HG03565 (cell line): ENCODE data around the gene AKAP6.
A peak's percentile ranks its signal among the peaks of the same experiment; 100 is the strongest.
"Not testable (repeated sequence)": the region's sequence is repeated elsewhere in the genome, so short reads cannot be mapped to it uniquely, and the experiment has no call there.

Source experiments
- ATAC-seq: cut with Tn5 transposase; IDR thresholded peaks from one replicate; pipeline ENCODE4 v1.9.1; 2021; ENCODE audit warnings: mild to moderate bottlenecking, moderate library complexity; ENCODE audit not compliant: unreplicated experiment

Gene AKAP6

GRCh38 chr14:32571995-32572866 is 243.1 kb downstream of the AKAP6 start:
- ATAC-seq = peak; percentile 56

- ATAC-seq = no peak
Measured at GRCh38 chr14:32572867-32573150, 243.7 kb downstream of the AKAP6 start.

DNA sequence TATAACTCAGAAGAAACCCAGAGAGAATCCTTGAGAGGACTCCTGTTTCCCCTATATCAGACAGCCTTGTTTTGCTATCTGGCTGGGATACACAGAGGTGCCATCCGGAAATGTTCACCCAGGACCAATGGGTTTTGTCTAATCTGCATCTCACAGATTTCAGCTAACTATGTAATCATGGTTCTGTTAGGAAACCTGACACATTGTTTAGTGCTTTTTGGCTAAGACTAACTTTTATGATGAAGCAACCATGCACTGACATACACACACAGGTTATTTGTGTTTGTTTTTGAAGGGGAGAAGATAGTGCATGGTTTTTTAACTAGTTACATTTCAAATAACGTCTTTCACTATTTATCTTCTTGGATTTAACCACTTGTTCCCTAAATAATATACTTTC is 245.2 kb downstream of the AKAP6 start:
- no peak for ATAC-seq

DNA sequence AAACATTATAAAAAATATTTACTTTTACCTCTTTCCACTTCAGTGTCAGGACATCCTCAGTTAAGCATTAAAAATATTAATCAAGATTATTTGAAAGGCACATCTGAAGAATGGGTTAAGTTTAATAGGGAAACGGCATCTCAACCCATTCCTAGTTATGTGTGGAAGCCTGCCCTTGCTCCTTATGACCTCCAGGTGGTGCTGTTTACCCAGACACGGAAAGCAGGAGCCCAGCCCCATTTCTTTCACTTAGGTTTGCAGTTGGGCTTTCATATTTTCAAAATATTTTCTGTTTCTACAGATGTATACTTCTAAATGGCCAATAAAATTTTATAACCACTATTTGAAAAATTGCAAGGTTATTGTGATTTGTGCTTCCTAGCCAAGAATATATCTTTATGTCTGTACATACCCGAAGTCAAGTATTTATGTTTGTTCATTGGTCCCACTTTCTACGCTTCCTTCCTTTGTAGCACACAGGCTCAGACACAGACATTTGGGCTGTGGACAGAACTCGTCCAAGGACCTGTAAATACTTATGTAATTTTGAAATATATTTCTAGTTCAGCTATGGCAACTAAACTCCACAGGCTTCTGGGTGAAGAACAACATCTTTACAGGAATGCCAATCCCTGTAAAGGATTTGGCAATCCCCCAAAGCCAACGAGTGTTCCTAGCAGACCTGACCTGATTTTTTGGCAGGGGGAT is 247.1 kb downstream of the AKAP6 start:
- ATAC-seq = peak; percentile 39

- ATAC-seq = no peak
Measured at GRCh38 chr14:32576977-32577376, 247.9 kb downstream of the AKAP6 start.

GRCh38 chr14:32578181-32578580 is 249.1 kb downstream of the AKAP6 start:
- peak; percentile 95 for ATAC-seq

GRCh38 chr14:32583427-32583826 is 254.3 kb downstream of the AKAP6 start:
- ATAC-seq = not testable (repeated sequence)

DNA sequence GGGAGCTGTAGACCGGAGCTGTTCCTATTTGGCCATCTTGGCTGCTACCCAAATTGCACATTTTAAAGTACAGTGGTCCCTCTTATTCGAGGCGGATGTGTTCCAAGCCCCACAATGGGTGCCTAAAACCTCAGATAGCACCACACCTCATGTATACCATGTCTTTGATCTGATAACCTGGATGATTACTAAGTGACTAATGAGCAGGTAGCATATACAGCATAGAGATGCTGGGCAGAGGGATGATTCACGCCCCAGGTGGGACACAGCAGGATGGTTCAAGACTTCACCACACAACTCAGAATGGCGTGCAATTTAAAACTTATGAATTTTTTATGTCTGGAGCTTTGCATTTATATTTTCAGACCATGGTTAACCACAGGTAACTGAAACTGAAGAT is 255.0 kb downstream of the AKAP6 start:
- ATAC-seq = no peak

DNA sequence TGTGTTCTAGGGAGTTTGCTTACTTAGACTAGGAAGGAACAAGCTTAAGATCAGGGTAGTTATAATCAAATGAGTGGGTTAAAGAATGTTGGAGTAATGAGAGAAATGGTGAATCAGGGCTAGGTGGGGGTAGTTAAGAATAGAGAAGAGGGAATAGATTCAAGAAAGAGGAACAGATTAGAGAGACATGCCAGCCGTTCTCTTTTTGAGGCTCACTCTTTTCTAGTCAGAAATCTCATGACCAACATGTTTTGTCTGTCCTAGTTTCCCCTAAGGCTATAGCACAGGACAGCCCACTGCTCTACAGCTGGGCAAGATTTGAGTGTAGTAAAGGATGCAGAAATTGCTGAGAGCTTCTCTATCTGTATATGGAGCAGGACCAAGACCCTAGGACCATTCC is 258.4 kb downstream of the AKAP6 start:
- no peak for ATAC-seq

GRCh38 chr14:32588448-32589320 is 259.6 kb downstream of the AKAP6 start:
- no peak for ATAC-seq

DNA sequence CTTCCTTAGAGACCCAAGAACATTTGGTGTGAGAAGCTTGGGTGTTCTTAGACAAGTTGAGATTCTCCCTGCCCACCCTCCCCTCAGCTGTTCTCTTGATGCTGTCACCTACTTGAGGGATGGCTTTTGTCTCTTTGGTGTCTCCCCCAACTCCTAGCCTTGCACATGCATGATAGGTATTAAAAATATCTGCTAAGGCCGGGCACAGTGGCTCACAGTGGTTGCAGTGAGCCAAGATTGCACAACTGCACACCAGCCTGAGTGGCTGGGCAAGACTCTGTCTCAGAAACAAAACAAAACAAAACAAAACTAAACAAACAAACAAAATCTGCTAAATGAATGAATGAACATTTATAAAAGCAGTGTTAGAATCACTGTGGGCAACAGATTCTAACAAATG is 261.1 kb downstream of the AKAP6 start:
- ATAC-seq = no peak

- no peak for ATAC-seq
Measured at GRCh38 chr14:32593290-32593942, 264.3 kb downstream of the AKAP6 start.

- ATAC-seq = no peak
Measured at GRCh38 chr14:32594766-32595165, 265.7 kb downstream of the AKAP6 start.

- no peak for ATAC-seq
Measured at GRCh38 chr14:32595497-32595896, 266.4 kb downstream of the AKAP6 start.

- ATAC-seq = no peak
Measured at GRCh38 chr14:32596390-32596789, 267.3 kb downstream of the AKAP6 start.

DNA sequence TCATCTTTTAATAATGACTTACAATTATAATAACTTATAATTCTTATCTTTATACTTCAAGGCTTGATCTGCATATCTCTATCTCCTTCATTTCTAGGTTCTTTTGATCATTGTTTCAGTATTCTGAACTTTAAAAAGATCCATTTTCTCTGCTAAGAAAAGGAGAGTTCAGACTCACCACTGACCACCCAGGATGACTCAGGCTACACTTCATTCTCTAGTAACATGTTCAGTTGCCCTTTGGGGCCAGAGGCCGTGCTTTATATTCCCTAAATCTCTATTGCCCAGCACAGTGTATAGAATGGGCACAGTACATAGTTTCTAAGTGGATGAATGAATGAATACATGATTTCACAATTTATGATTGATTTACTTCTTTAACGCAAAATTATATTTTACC is 268.7 kb downstream of the AKAP6 start:
- no peak for ATAC-seq

DNA sequence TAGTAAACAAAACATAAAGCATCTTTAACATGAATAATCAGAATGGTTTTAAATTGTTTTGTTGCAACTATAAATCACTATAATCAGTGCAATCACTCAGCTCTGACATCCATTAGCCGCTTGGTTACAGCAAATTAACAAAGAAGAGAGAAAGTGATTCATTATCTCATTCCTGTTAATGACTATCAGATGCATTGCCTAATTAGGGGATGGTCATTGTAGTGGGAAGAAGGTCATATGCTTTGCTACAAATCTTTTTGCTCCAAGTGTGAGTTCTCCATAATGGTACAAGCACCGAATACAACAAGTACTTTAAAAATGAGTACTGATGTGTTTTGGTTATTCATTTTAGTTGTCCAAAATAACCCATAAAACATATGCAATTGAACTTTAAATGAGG is 272.0 kb downstream of the AKAP6 start:
- no peak for ATAC-seq

- ATAC-seq = no peak
Measured at GRCh38 chr14:32601906-32602305, 272.8 kb downstream of the AKAP6 start.

DNA sequence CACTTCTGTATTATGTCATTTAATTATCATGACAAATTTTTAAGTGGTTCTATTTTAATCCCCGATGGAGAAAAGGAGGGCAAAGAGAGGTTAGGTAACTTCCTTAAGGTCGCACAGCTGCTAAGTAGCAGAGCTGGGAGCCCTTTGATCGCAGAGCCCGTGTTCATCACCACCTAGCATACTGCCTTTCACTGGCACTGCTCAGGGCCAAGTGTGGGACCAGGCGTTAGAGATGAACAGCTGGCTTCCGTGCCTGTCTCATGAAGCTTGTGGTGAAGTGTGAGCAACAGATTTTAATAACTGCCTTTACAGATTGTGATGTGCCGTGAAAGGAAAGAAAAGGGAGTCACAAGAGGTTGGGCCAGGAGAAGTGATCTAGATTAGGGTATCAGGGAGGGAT is 273.6 kb downstream of the AKAP6 start:
- ATAC-seq = no peak

GRCh38 chr14:32603992-32604565 is 275.0 kb downstream of the AKAP6 start:
- peak; percentile 89 for ATAC-seq

GRCh38 chr14:32606301-32606700 is 277.2 kb downstream of the AKAP6 start:
- no peak for ATAC-seq
